SK-N-SH (cell line): ENCODE results near the gene KIF18B. TPM values are rescaled to one million over a fixed set of nuclear protein-coding genes. Genes with fewer than 3 reads are reported as not detected.

Experiments
- CTCF ChIA-PET: fragments of 300-600, 350-600 bp; formaldehyde crosslinking; extraction: SDS; loops from one replicate; lab custom pipeline; 2021; lab: Yijun Ruan, JAX
- POLR2A ChIA-PET: fragments of 350-600 bp; sonication (Branson Sonifier 250); formaldehyde crosslinking; extraction: SDS; loops from one replicate; lab custom pipeline; 2020; ENCODE audit warnings: antibody characterized with exemption, inconsistent platforms; lab: Yijun Ruan, JAX
- DNase-seq: peaks from one replicate; pipeline ENCODE4 v3.0.0; 2012
- H2AFZ ChIP-seq: fragments of 200-600 bp; sonication (generic); 2 replicates; pipeline ENCODE4 v1.8.1; 2016; ENCODE audit warnings: antibody characterized with exemption, mild to moderate bottlenecking, low read depth
- H3F3A ChIP-seq: fragments of 200-600 bp; sonication (generic); replicated peaks from 2 replicates; pipeline ENCODE3; 2016; ENCODE audit warnings: antibody characterized with exemption, mild to moderate bottlenecking; ENCODE audit not compliant: insufficient read depth
- H3K27ac ChIP-seq, 2 experiments: fragments of 200-500 bp in 1 of 2; fragments of 200-600 bp in 1 of 2; sonication (Bioruptor generic) in 1 of 2; sonication (generic), shearing (Covaris generic) in 1 of 2; 2 replicates each; pipeline versions ENCODE4 v1.5.1 to v1.6.1; 2014 to 2016; ENCODE audit warnings: low read depth in 2 of 2, inconsistent platforms in 1 of 2, low read length in 1 of 2, mild to moderate bottlenecking in 1 of 2, mixed read lengths in 1 of 2
- H3K27me3 ChIP-seq: fragments of 200-600 bp; sonication (generic), shearing (Covaris generic); 2 replicates; pipeline ENCODE4 v1.6.1; 2016; ENCODE audit warnings: mixed run types; ENCODE audit not compliant: insufficient read depth
- H3K36me3 ChIP-seq, 2 experiments: fragments of 200-500 bp in 1 of 2; fragments of 200-600 bp in 1 of 2; sonication (Bioruptor generic) in 1 of 2; sonication (generic) in 1 of 2; replicated peaks in 1 of 2; 2 replicates each; pipeline versions ENCODE3 to v1.5.1; 2014 to 2016; ENCODE audit warnings: low read length in 1 of 2, mild to moderate bottlenecking in 1 of 2; ENCODE audit not compliant: insufficient read depth in 2 of 2, control insufficient read depth in 1 of 2
- H3K4me1 ChIP-seq, 2 experiments: fragments of 200-500 bp in 1 of 2; fragments of 200-600 bp in 1 of 2; sonication (Bioruptor generic) in 1 of 2; sonication (generic), shearing (Covaris generic) in 1 of 2; 2 replicates each; pipeline versions ENCODE4 v1.5.1 to v1.6.1; 2014 to 2016; ENCODE audit warnings: low read depth in 1 of 2, low read length in 1 of 2, mixed run types in 1 of 2; ENCODE audit not compliant: insufficient read depth in 2 of 2, control insufficient read depth in 1 of 2
- H3K4me2 ChIP-seq: fragments of 200-600 bp; sonication (generic), shearing (Covaris generic); 2 replicates; pipeline ENCODE4 v1.6.1; 2017; ENCODE audit warnings: mixed run types
- H3K4me3 ChIP-seq, 2 experiments: fragments of 200-500 bp in 1 of 2; fragments of 200-600 bp in 1 of 2; sonication (Bioruptor generic) in 1 of 2; sonication (generic), shearing (Covaris generic) in 1 of 2; 2 replicates each; pipeline versions ENCODE4 v1.5.1 to v1.8.1; 2014 to 2016; ENCODE audit warnings: low read depth in 2 of 2, inconsistent platforms in 1 of 2, low read length in 1 of 2, mild to moderate bottlenecking in 1 of 2, mixed read lengths in 1 of 2, moderate library complexity in 1 of 2
- H3K79me2 ChIP-seq: fragments of 200-600 bp; sonication (generic); 2 replicates; pipeline ENCODE4 v1.8.1; 2017; ENCODE audit warnings: mild to moderate bottlenecking; ENCODE audit not compliant: insufficient read depth
- H3K9ac ChIP-seq: fragments of 200-600 bp; sonication (generic); 2 replicates; pipeline ENCODE4 v1.6.1; 2017; ENCODE audit warnings: mixed run types
- H3K9me2 ChIP-seq: fragments of 200-600 bp; sonication (generic); 2 replicates; pipeline ENCODE4 v1.6.1; 2017; ENCODE audit warnings: mixed run types
- H3K9me3 ChIP-seq: fragments of 200-600 bp; sonication (generic); 2 replicates; pipeline ENCODE4 v1.6.1; 2017; ENCODE audit warnings: mixed run types, mild to moderate bottlenecking, moderate library complexity
- H4K20me1 ChIP-seq: fragments of 200-600 bp; sonication (generic); 2 replicates; pipeline ENCODE4 v1.6.1; 2017; ENCODE audit warnings: mild to moderate bottlenecking, mixed run types; ENCODE audit not compliant: insufficient read depth
- CTCF ChIP-seq: fragments of 200-600 bp; sonication (generic); IDR thresholded peaks from 2 replicates; pipeline ENCODE4 v1.6.1; 2017; ENCODE audit warnings: antibody characterized with exemption, mild to moderate bottlenecking, moderate library complexity
- ELF1 ChIP-seq: IDR thresholded peaks from 2 replicates; pipeline ENCODE4 v1.4.0; 2012
- EP300 ChIP-seq, 2 experiments: IDR thresholded peaks; 2 replicates each; pipeline versions ENCODE4 v1.4.0 to v1.6.1; 2012; ENCODE audit warnings: borderline replicate concordance in 1 of 2, low read depth in 1 of 2, low read length in 1 of 2
- FOXJ3 ChIP-seq: sonication (generic); formaldehyde crosslinking; IDR thresholded peaks from 2 replicates; pipeline ENCODE4 v1.5.1; 2020; ENCODE audit warnings: mild to moderate bottlenecking, missing genetic modification reagents
- GABPA ChIP-seq: IDR thresholded peaks from 2 replicates; pipeline ENCODE4 v1.4.0; 2012; ENCODE audit warnings: low read depth, mild to moderate bottlenecking
- PBX3 ChIP-seq: IDR thresholded peaks from 2 replicates; pipeline ENCODE4; 2012
- RAD21 ChIP-seq: IDR thresholded peaks from 2 replicates; pipeline ENCODE4 v1.6.1; 2012; ENCODE audit warnings: mild to moderate bottlenecking, low read length
- USF1 ChIP-seq: IDR thresholded peaks from 2 replicates; pipeline ENCODE4 v1.4.0; 2012; ENCODE audit warnings: low read depth, borderline replicate concordance
- WGBS: methylation state at CpG from one replicate; pipeline ENCODE4 v1.1.6; 2017; ENCODE audit warnings: low lambda C conversion rate; 5-methylcytosine and 5-hydroxymethylcytosine counted together
- polyA plus RNA-seq, 3 experiments: library from polyadenylated mRNA; depleted of rRNA; stranded (reverse); fragments of >200 nt; gene quantifications; 2 replicates each; pipeline ENCODE4 v1.2.3, GENCODE V29; 2012
- TF ChIP-seq, protein P1 (sequence below): IDR thresholded peaks from 2 replicates; pipeline ENCODE4 v1.6.1; 2012; ENCODE audit warnings: mild to moderate bottlenecking, low read depth, low read length, moderate library complexity

KIF18B gene
- polyA plus RNA-seq, 1 of the 3 experiments (the other 2 are of a cell fraction), result 14.7 TPM

DNA sequence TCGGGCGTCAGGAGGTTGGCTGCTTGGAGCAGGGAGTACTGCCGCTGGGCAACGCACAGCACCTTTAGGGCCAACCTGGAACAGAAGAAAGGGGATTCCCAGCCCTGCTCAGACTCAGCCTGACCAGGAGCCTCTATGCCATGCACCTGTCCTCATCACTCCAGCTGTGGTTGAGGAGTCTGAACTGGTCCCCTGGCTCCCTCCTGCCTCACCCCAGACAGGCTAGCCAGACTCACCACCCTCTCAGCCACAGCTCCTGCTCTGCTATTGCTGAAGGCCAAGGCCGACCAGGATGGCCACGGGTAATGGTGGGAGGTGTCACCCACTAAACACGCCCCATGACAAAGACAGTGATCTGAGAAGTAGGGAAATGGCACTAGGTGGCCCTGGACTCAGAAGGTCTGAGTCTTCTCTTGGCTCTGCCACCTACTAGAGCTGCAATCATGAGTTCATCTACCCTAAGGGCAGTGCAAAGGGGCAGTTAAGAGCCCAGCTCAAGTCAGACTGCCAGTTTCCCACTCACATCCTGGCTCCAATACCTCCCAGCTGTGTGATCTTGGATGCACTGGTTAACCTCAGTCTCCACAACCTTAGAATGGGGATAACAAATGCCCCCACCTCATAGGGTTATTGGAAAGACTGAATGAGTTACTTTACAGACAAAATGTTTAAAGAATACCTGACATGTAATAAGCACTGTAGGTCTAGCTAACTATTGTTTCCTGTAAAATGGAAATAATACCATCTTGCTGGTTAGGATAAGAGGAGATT is 18.4 kb downstream of the KIF18B start (continued):
- TF ChIP-seq, protein P1, sequence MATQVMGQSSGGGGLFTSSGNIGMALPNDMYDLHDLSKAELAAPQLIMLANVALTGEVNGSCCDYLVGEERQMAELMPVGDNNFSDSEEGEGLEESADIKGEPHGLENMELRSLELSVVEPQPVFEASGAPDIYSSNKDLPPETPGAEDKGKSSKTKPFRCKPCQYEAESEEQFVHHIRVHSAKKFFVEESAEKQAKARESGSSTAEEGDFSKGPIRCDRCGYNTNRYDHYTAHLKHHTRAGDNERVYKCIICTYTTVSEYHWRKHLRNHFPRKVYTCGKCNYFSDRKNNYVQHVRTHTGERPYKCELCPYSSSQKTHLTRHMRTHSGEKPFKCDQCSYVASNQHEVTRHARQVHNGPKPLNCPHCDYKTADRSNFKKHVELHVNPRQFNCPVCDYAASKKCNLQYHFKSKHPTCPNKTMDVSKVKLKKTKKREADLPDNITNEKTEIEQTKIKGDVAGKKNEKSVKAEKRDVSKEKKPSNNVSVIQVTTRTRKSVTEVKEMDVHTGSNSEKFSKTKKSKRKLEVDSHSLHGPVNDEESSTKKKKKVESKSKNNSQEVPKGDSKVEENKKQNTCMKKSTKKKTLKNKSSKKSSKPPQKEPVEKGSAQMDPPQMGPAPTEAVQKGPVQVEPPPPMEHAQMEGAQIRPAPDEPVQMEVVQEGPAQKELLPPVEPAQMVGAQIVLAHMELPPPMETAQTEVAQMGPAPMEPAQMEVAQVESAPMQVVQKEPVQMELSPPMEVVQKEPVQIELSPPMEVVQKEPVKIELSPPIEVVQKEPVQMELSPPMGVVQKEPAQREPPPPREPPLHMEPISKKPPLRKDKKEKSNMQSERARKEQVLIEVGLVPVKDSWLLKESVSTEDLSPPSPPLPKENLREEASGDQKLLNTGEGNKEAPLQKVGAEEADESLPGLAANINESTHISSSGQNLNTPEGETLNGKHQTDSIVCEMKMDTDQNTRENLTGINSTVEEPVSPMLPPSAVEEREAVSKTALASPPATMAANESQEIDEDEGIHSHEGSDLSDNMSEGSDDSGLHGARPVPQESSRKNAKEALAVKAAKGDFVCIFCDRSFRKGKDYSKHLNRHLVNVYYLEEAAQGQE, result no peak
- TF ChIP-seq RAD21, result no peak
- no peak for TF ChIP-seq PBX3
- TF ChIP-seq GABPA, result no peak
- TF ChIP-seq FOXJ3, result no peak
- TF ChIP-seq USF1, result no peak
- no peak for TF ChIP-seq EP300 (IDR thresholded peaks at IDR 0.05; ENCODE audit: borderline replicate concordance in 1 of 2, low read depth in 1 of 2, low read length in 1 of 2)

DNA sequence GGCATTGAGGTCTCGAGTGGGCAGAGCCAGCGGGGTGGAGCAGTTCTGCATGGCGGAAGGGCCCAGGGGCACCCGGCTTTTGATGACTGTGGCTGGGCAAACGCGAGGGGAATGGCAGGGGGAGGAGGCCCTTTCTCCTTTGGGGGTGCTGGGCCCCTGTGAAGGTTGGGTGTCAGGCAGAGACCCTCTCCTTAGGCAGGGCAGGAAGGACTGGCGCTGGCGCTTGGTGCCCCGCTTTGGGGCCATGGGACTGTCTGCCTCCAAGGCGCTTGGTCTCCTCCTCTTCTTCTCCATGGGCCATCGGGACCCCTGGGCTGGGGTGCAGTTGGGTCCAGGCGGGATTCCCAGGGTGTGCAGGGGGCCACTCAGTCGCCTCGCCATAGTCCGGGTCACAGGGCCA is 19.4 kb downstream of the KIF18B start:
- Histone ChIP-seq H3K27ac (no peak overlapping the region), H3K4me2 (no peak overlapping the region), H4K20me1 (no peaks in the 10 kb centered on the region), H3K9me3 (no peaks in the 10 kb centered on the region), H3F3A (peaks cover 10% of the 10 kb centered on the region), H3K4me3 (no peak overlapping the region), H3K4me1 (peaks cover 0 to 33% of the 10 kb centered on the region in 2 experiments; a peak in 1 of 4 replicates), H3K79me2 (no peaks in the 10 kb centered on the region; the same call in 1 of the 2 replicates), H3K27me3 (no peaks in the 10 kb centered on the region), H2AFZ (no peak overlapping the region), H3K36me3 (peaks cover 7 to 45% of the 10 kb centered on the region in 2 experiments), H3K9me2 (no peaks in the 10 kb centered on the region), H3K9ac (no peak overlapping the region)
- POLR2A ChIA-PET, result interaction anchor here (0.9 to 1.0 kb wide), 2 partner anchors 7 to 8 kb away, joined by 3 read pairs; no protein-coding TSS in a partner anchor
- CTCF ChIA-PET, result interaction anchor here (4.0 to 17.2 kb wide), 2 partner anchors 8 to 93 kb away, joined by 22 to 433 read pairs; no protein-coding TSS in a partner anchor
- TF ChIP-seq CTCF (no peak), ELF1 (no peak), GABPA (no peak)
- WGBS, result 94% methylated on average over 10 of the region's 15 CpGs
- no peak for DNase-seq
